Mesothelial cell of epicardium (in vitro differentiated cells): Measurements from ENCODE around the gene IL10RA. TPM values are rescaled to one million over a fixed set of nuclear protein-coding genes. Genes with fewer than 3 reads are reported as not detected.

Source experiments
- DNase-seq, 2 experiments: peaks; one replicate each; pipeline ENCODE4 v3.0.0; 2021; ENCODE audit warnings: low spot score in 2 of 2; ENCODE audit not compliant: unreplicated experiment in 2 of 2
- H3K27ac Mint-ChIP-seq: 2 replicates; pipeline ENCODE4 v1.8.0; 2021; ENCODE audit warnings: mixed read lengths
- H3K27me3 Mint-ChIP-seq: 2 replicates; pipeline ENCODE4 v1.8.0; 2021; ENCODE audit warnings: low read depth, mixed read lengths
- H3K36me3 Mint-ChIP-seq: 2 replicates; pipeline ENCODE4 v1.8.0; 2021; ENCODE audit warnings: mixed read lengths
- H3K4me1 Mint-ChIP-seq: 2 replicates; pipeline ENCODE4 v1.8.0; 2021; ENCODE audit warnings: mixed read lengths
- H3K4me3 Mint-ChIP-seq: 2 replicates; pipeline ENCODE4 v1.8.0; 2021; ENCODE audit warnings: mild to moderate bottlenecking, moderate library complexity, mixed read lengths
- H3K9me3 Mint-ChIP-seq: 2 replicates; pipeline ENCODE4 v1.8.0; 2021; ENCODE audit warnings: mixed read lengths
- CTCF ChIP-seq: fragments of 200-600 bp; sonication (generic); IDR thresholded peaks from one replicate; pipeline ENCODE4 v1.5.0; 2021; ENCODE audit warnings: antibody characterized with exemption; ENCODE audit not compliant: unreplicated experiment
- total RNA-seq: library from RNA; stranded (reverse); gene quantifications from 3 replicates; pipeline ENCODE4 v1.2.1, GENCODE V29; 2021

Gene IL10RA
- total RNA-seq, 1 donor from 2014 or later = 0.78 TPM

GRCh38 chr11:118000067-118000849, 14.1 kb downstream of the IL10RA start:
- Mint-ChIP-seq H3K36me3 (no peaks in the 10 kb centered on the region), H3K27me3 (peaks cover 9% of the 10 kb centered on the region), H3K4me3 (no peak overlapping the region), H3K9me3 (peaks cover 12% of the 10 kb centered on the region), H3K27ac (no peak overlapping the region), H3K4me1 (peaks cover 12% of the 10 kb centered on the region)
- no peak for DNase-seq
- TF ChIP-seq CTCF = no peak

GRCh38 chr11:118000850-118001228, 14.6 kb downstream of the IL10RA start:
- Mint-ChIP-seq H3K4me3 (no peak overlapping the region), H3K9me3 (peaks cover 12% of the 10 kb centered on the region), H3K27me3 (peaks cover 15% of the 10 kb centered on the region), H3K4me1 (peaks cover 12% of the 10 kb centered on the region), H3K27ac (no peak overlapping the region), H3K36me3 (no peaks in the 10 kb centered on the region)
- no peak for DNase-seq
- no peak for TF ChIP-seq CTCF

GRCh38 chr11:118001494-118001971, 15.3 kb downstream of the IL10RA start:
- peaks cover 12% of the 10 kb centered on the region for H3K4me1 Mint-ChIP-seq
- no peak for TF ChIP-seq CTCF
- peaks cover 21% of the 10 kb centered on the region for H3K27me3 Mint-ChIP-seq
- H3K27ac Mint-ChIP-seq = peak overlapping the region; percentile 30
- H3K9me3 Mint-ChIP-seq = peaks cover 12% of the 10 kb centered on the region
- H3K36me3 Mint-ChIP-seq = no peaks in the 10 kb centered on the region
- H3K4me3 Mint-ChIP-seq = no peak overlapping the region
- DNase-seq = no peak

- no peak for TF ChIP-seq CTCF
- H3K36me3 Mint-ChIP-seq = no peaks in the 10 kb centered on the region
- peaks cover 12% of the 10 kb centered on the region for H3K4me1 Mint-ChIP-seq
Observed at GRCh38 chr11:118002010-118002540, 15.9 kb downstream of the IL10RA start.

DNA sequence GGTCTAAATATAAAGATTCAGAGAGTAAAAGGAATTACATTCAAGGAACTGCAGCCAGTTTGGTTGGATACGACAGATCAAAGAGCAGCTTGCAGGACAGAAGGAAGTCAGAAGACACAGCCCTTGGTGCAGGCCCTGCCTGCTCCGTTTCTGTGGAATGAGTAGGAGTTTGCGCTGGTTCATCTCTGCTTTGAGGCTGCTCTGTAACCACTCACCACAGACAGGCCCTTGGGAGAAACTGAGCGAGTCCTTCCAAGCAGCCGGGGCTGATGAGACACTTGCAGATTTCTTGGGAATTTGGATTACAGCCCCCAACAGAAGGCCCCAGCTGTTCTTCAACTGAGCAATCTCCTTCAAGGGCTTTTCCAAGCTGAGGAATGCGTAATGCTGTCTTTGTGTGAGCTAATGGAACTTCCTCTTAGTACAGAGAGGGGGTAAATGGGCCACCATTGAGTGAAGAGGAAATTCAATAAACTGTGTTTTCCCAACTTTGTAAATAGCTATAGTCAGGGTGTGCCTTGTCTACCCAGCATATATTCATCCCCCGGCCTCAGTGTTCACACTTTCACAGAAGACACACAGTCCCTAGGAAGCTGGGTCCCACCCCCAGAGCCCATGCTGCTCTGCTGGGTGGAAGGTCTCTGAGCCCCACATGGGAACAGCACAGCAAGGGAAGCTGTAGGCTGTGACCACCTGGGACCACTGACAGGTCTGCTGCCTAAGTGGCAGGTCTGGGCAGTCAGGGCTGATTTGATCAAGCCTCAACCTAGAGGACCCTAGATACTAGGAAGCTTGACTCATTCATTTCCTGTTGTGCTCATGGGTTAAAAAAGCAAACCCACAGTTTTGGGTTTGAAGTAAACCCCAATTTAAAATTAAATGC, 16.6 kb downstream of the IL10RA start:
- H3K4me3 Mint-ChIP-seq = no peak overlapping the region
- H3K9me3 Mint-ChIP-seq = peaks cover 7% of the 10 kb centered on the region
- H3K27me3 Mint-ChIP-seq = peaks cover 28% of the 10 kb centered on the region
- TF ChIP-seq CTCF = no peak
- no peaks in the 10 kb centered on the region for H3K36me3 Mint-ChIP-seq
- peak in 1 of 2 experiments; percentile 50 for DNase-seq
- peaks cover 12% of the 10 kb centered on the region for H3K4me1 Mint-ChIP-seq
- peak overlapping the region; percentile 83 for H3K27ac Mint-ChIP-seq

More at GRCh38 chr11:118002010-118002540, 15.9 kb downstream of the IL10RA start:
- H3K4me3 Mint-ChIP-seq = no peak overlapping the region
- peaks cover 12% of the 10 kb centered on the region for H3K9me3 Mint-ChIP-seq
- peak in 1 of 2 experiments; percentile 16 for DNase-seq
- peak overlapping the region; percentile 83 for H3K27ac Mint-ChIP-seq
- peaks cover 25% of the 10 kb centered on the region for H3K27me3 Mint-ChIP-seq
